ENCODE data around the gene KRTAP27-1.

Gene KRTAP27-1

DNA sequence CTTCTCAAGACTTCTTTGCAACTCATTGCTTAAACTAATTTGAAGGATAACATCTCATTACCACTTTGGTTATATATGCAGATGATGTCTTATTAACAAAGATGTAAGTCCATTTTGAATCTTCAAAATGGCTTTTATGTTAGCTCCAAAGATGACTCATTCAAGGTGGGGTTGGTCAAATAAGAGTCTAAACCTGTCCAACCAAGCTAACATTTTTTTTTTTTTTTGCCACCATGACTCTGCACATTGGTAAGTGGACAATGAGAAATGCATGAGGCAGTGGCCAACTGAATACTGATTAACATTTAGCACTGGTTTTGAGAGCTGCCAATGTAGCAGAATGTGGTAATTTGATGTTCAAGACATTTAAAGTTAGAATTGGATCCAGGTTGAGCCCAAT, 278 bp upstream of the KRTAP27-1 start:
- Histone ChIP-seq H3K9me3 (ENCODE audit: low read length) (no peaks in the 10 kb centered on the region), H3K4me1 (ENCODE audit: insufficient read depth, low read length) (no peaks in the 10 kb centered on the region), H3K4me3 (ENCODE audit: low read depth in 1 of 2, low read length in 2 of 2) (no peak overlapping the region), H3K27me3 (ENCODE audit: control insufficient read depth in 1 of 2, insufficient read depth in 2 of 2, low read length in 2 of 2) (no peaks in the 10 kb centered on the region), H3K9ac (ENCODE audit: low read length) (no peak overlapping the region), H3K27ac (ENCODE audit: low read depth, low read length) (no peak overlapping the region), H3K36me3 (ENCODE audit: insufficient read depth, low read length) (no peaks in the 10 kb centered on the region)

DNA sequence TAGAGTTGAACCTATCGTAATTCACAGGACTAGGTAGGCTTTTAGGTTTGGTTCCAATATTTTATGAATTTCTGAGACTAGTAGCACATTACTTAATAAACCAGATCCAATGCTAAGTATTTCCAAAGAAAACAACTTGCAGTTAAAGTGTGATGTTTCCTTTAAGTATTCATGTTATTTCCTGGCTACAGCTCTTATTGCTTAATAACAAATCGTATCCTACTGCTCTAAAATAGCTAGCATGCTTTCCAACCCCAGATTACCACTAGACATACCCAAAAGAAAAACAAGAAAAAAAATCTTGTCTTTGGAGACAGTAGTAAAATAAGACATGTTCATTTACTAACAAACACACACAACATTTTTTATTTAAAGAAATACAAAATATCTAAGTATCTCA, 898 bp downstream of the KRTAP27-1 start:
- no peak overlapping the region for H3K9ac ChIP-seq (ENCODE audit: low read length)
- no peak overlapping the region for H3K27ac ChIP-seq (ENCODE audit: low read depth, low read length)
- no peaks in the 10 kb centered on the region for H3K9me3 ChIP-seq (ENCODE audit: low read length)
- H3K27me3 ChIP-seq (ENCODE audit: control insufficient read depth in 1 of 2, insufficient read depth in 2 of 2, low read length in 2 of 2): no peaks in the 10 kb centered on the region
- H3K36me3 ChIP-seq (ENCODE audit: insufficient read depth, low read length): no peaks in the 10 kb centered on the region
- no peaks in the 10 kb centered on the region for H3K4me1 ChIP-seq (ENCODE audit: insufficient read depth, low read length)
- no peak overlapping the region for H3K4me3 ChIP-seq (ENCODE audit: low read depth in 1 of 2, low read length in 2 of 2)

DNA sequence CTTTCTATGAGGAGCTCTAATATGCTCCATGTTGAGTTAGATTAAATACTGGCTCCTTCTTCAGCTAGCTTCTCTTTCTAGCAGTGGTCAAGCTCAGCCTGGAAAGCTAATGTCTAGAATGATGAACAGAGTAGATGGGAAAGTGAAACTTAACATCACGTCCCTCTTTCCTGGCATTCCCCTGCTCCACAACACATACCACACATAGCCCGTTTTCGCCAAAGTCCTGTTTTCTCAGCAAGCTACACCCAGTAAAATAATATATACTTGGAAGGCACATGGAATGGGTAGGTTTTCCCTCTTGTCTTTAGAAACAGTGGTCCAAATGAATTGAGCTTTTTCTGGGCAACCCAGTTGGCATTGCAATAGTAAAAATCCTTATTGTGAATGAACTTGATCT, 3.8 kb downstream of the KRTAP27-1 start:
- no peak overlapping the region for H3K27ac ChIP-seq (ENCODE audit: low read depth, low read length)
- no peak overlapping the region for H3K4me3 ChIP-seq (ENCODE audit: low read depth in 1 of 2, low read length in 2 of 2)
- H3K4me1 ChIP-seq (ENCODE audit: insufficient read depth, low read length): no peaks in the 10 kb centered on the region
- no peaks in the 10 kb centered on the region for H3K36me3 ChIP-seq (ENCODE audit: insufficient read depth, low read length)
- H3K9ac ChIP-seq (ENCODE audit: low read length): no peak overlapping the region
- no peaks in the 10 kb centered on the region for H3K9me3 ChIP-seq (ENCODE audit: low read length)
- H3K27me3 ChIP-seq (ENCODE audit: control insufficient read depth in 1 of 2, insufficient read depth in 2 of 2, low read length in 2 of 2): no peaks in the 10 kb centered on the region

GRCh38 chr21:30332681-30333080, 4.8 kb downstream of the KRTAP27-1 start:
- H3K9me3 ChIP-seq (ENCODE audit: low read length): no peaks in the 10 kb centered on the region
- H3K27ac ChIP-seq (ENCODE audit: low read depth, low read length): no peak overlapping the region
- no peak overlapping the region for H3K4me3 ChIP-seq (ENCODE audit: low read depth in 1 of 2, low read length in 2 of 2)
- no peak overlapping the region for H3K9ac ChIP-seq (ENCODE audit: low read length)
- H3K27me3 ChIP-seq (ENCODE audit: control insufficient read depth in 1 of 2, insufficient read depth in 2 of 2, low read length in 2 of 2): no peaks in the 10 kb centered on the region
- H3K4me1 ChIP-seq (ENCODE audit: insufficient read depth, low read length): no peaks in the 10 kb centered on the region
- H3K36me3 ChIP-seq (ENCODE audit: insufficient read depth, low read length): no peaks in the 10 kb centered on the region

GRCh38 chr21:30329203-30329875, 8.2 kb downstream of the KRTAP27-1 start:
- Histone ChIP-seq H3K27me3 (ENCODE audit: control insufficient read depth in 1 of 2, insufficient read depth in 2 of 2, low read length in 2 of 2) (no peaks in the 10 kb centered on the region), H3K27ac (ENCODE audit: low read depth, low read length) (no peak overlapping the region), H3K36me3 (ENCODE audit: insufficient read depth, low read length) (no peaks in the 10 kb centered on the region), H3K4me3 (ENCODE audit: low read depth in 1 of 2, low read length in 2 of 2) (no peak overlapping the region), H3K9ac (ENCODE audit: low read length) (no peak overlapping the region), H3K9me3 (ENCODE audit: low read length) (no peaks in the 10 kb centered on the region), H3K4me1 (ENCODE audit: insufficient read depth, low read length) (no peaks in the 10 kb centered on the region)

GRCh38 chr21:30326390-30326789, 11.1 kb downstream of the KRTAP27-1 start:
- Histone ChIP-seq H3K4me3 (ENCODE audit: low read depth in 1 of 2, low read length in 2 of 2) (no peak overlapping the region), H3K36me3 (ENCODE audit: insufficient read depth, low read length) (no peaks in the 10 kb centered on the region), H3K9ac (ENCODE audit: low read length) (no peak overlapping the region), H3K27me3 (ENCODE audit: control insufficient read depth in 1 of 2, insufficient read depth in 2 of 2, low read length in 2 of 2) (no peaks in the 10 kb centered on the region), H3K27ac (ENCODE audit: low read depth, low read length) (no peak overlapping the region), H3K9me3 (ENCODE audit: low read length) (no peaks in the 10 kb centered on the region), H3K4me1 (ENCODE audit: insufficient read depth, low read length) (no peaks in the 10 kb centered on the region)

- Histone ChIP-seq H3K27ac (ENCODE audit: low read depth, low read length) (no peak within 1 kb of the TSS), H3K36me3 (ENCODE audit: insufficient read depth, low read length) (no peaks in the 10 kb centered on the region), H3K4me1 (ENCODE audit: insufficient read depth, low read length) (no peaks in the 10 kb centered on the region), H3K9me3 (ENCODE audit: low read length) (no peaks in the 10 kb centered on the region), H3K4me3 (ENCODE audit: low read depth in 1 of 2, low read length in 2 of 2) (no peak within 1 kb of the TSS), H3K9ac (ENCODE audit: low read length) (no peak within 1 kb of the TSS), H3K27me3 (ENCODE audit: control insufficient read depth in 1 of 2, insufficient read depth in 2 of 2, low read length in 2 of 2) (no peaks in the 10 kb centered on the region)
Observed at GRCh38 chr21:30320215-30320614, 17.3 kb downstream of the KRTAP27-1 start, which contains the start of gene KRTAP26-1. KRTAP26-1 (minus strand) TSS chr21:30320315; CDS start chr21:30320035, 280 bp downstream.

DNA sequence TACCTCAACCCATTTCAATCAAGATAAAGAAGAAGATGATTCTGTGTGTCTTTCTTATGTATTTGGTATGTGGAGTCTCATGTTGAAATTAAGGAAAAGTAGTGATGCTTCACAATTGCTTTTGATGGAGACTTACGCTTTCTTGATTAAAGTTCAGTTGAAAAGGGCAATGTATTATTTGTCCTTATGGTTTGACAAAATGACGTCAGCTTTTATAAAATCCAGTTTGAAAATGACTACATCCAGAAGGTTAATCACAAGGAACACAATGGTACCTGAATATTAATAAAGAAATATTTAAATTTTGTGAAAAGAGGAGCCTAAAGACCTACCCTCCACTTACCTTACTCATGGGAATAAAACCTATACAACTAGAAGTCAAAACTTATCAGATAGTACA, 21.8 kb downstream of the KRTAP27-1 start:
- Histone ChIP-seq H3K27ac (ENCODE audit: low read depth, low read length) (no peak overlapping the region), H3K9ac (ENCODE audit: low read length) (no peak overlapping the region), H3K27me3 (ENCODE audit: control insufficient read depth in 1 of 2, insufficient read depth in 2 of 2, low read length in 2 of 2) (no peaks in the 10 kb centered on the region), H3K36me3 (ENCODE audit: insufficient read depth, low read length) (no peaks in the 10 kb centered on the region), H3K4me3 (ENCODE audit: low read depth in 1 of 2, low read length in 2 of 2) (no peak overlapping the region), H3K9me3 (ENCODE audit: low read length) (no peaks in the 10 kb centered on the region), H3K4me1 (ENCODE audit: insufficient read depth, low read length) (no peaks in the 10 kb centered on the region)

DNA sequence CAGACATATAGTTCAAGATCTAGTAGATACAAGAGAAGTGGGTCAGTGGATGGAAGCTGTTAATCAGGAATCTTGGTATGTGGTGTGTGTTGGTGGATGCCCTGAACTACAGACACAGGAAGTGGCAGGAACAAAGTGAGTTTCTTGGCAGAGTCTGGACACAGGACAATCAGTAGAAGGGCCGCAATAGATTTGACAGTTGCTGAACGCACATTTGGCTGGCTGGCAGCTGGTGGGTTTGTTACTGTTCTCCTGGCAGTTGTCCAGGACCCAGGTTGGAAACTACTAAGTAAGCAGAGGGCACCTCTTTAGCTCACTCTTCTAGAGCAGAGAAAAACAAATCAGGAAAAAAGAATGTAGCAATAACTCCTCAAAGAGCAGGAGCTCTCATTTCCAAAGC, 30.6 kb downstream of the KRTAP27-1 start:
- no peaks in the 10 kb centered on the region for H3K4me1 ChIP-seq (ENCODE audit: insufficient read depth, low read length)
- no peak overlapping the region for H3K4me3 ChIP-seq (ENCODE audit: low read depth in 1 of 2, low read length in 2 of 2)
- no peak overlapping the region for H3K27ac ChIP-seq (ENCODE audit: low read depth, low read length)
- no peak overlapping the region for H3K9ac ChIP-seq (ENCODE audit: low read length)
- no peaks in the 10 kb centered on the region for H3K27me3 ChIP-seq (ENCODE audit: control insufficient read depth in 1 of 2, insufficient read depth in 2 of 2, low read length in 2 of 2)
- no peaks in the 10 kb centered on the region for H3K9me3 ChIP-seq (ENCODE audit: low read length)
- H3K36me3 ChIP-seq (ENCODE audit: insufficient read depth, low read length): no peaks in the 10 kb centered on the region

- Histone ChIP-seq H3K9ac (ENCODE audit: low read length) (no peak overlapping the region), H3K36me3 (ENCODE audit: insufficient read depth, low read length) (no peaks in the 10 kb centered on the region), H3K27me3 (ENCODE audit: control insufficient read depth in 1 of 2, insufficient read depth in 2 of 2, low read length in 2 of 2) (no peaks in the 10 kb centered on the region), H3K9me3 (ENCODE audit: low read length) (no peaks in the 10 kb centered on the region), H3K4me1 (ENCODE audit: insufficient read depth, low read length) (no peaks in the 10 kb centered on the region), H3K27ac (ENCODE audit: low read depth, low read length) (no peak overlapping the region), H3K4me3 (ENCODE audit: low read depth in 1 of 2, low read length in 2 of 2) (no peak overlapping the region)
Observed at GRCh38 chr21:30305136-30305535, 32.4 kb downstream of the KRTAP27-1 start.

GRCh38 chr21:30289215-30289614, 48.3 kb downstream of the KRTAP27-1 start, which contains the start of gene KRTAP25-1:
KRTAP25-1 (minus strand) TSS chr21:30289514; CDS start chr21:30289490, 24 bp downstream.
- Histone ChIP-seq H3K36me3 (ENCODE audit: insufficient read depth, low read length) (no peaks in the 10 kb centered on the region), H3K9me3 (ENCODE audit: low read length) (no peaks in the 10 kb centered on the region), H3K4me1 (ENCODE audit: insufficient read depth, low read length) (no peaks in the 10 kb centered on the region), H3K27me3 (ENCODE audit: control insufficient read depth in 1 of 2, insufficient read depth in 2 of 2, low read length in 2 of 2) (no peaks in the 10 kb centered on the region), H3K4me3 (ENCODE audit: low read depth in 1 of 2, low read length in 2 of 2) (no peak within 1 kb of the TSS), H3K9ac (ENCODE audit: low read length) (no peak within 1 kb of the TSS), H3K27ac (ENCODE audit: low read depth, low read length) (no peak within 1 kb of the TSS)
